Liver (tissue), 3 donors: ENCODE measurements around the gene THY1.

Experiments
- GABPA ChIP-seq, 2 donors: IDR thresholded peaks in 1 of 2; conservative IDR thresholded peaks in 1 of 2; 2 replicates each; pipeline ENCODE4 v1.6.1; 2016; ENCODE audit warnings: antibody characterized with exemption in 2 of 2, mild to moderate bottlenecking in 1 of 2, moderate library complexity in 1 of 2
- HNF4G ChIP-seq: IDR thresholded peaks from 2 replicates; pipeline ENCODE4 v1.6.1; 2016; ENCODE audit warnings: antibody characterized with exemption
- JUND ChIP-seq, 2 donors: IDR thresholded peaks; 2 replicates each; pipeline ENCODE4 v1.6.1; 2016; ENCODE audit warnings: antibody characterized with exemption in 2 of 2
- NR2F2 ChIP-seq: IDR thresholded peaks from 2 replicates; pipeline ENCODE4 v1.6.1; 2016; ENCODE audit warnings: antibody characterized with exemption
- RAD21 ChIP-seq, 2 donors: IDR thresholded peaks; 2 replicates each; pipeline ENCODE4 v1.6.1; 2016; ENCODE audit warnings: antibody characterized with exemption in 2 of 2, mild to moderate bottlenecking in 2 of 2
- SP1 ChIP-seq: IDR thresholded peaks from 2 replicates; pipeline ENCODE4 v1.6.1; 2018; ENCODE audit warnings: antibody characterized with exemption, mild to moderate bottlenecking
- TF ChIP-seq, protein P1 (sequence below): fragments of 150-350 bp; IDR thresholded peaks from 2 replicates; pipeline ENCODE4 v1.5.1; 2017; ENCODE audit warnings: improper control_type of control experiment, low read depth, low read length; ENCODE audit not compliant: missing input control
- TF ChIP-seq, protein P2 (sequence below): IDR thresholded peaks from 2 replicates; pipeline ENCODE4 v1.6.1; 2016; ENCODE audit warnings: antibody characterized with exemption
- TF ChIP-seq, protein P3 (sequence below): IDR thresholded peaks from 2 replicates; pipeline ENCODE4 v1.6.1; 2016; ENCODE audit warnings: antibody characterized with exemption, mild to moderate bottlenecking
- TF ChIP-seq, protein P4 (sequence below): IDR thresholded peaks from 2 replicates; pipeline ENCODE4 v1.6.1; 2016; ENCODE audit warnings: antibody characterized with exemption
- donor health status: healthy.
- donor health status: healthy.

DNA sequence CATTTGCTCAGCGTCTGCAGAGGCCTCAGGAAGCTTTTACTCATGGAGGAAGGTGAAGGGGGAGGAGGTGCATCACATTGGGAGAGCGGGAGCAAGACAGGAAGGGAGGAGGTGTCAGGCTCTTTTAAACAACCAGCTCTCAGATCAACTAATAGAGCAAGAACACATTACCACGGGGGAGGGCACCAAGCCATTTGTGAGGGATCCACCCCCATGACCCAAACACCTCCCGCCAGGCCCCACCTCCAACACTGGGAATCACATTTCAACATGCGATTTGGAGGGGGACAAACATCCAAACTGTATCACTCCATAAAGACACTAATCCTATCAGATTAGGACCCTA is 18.9 kb upstream of the THY1 start:
- TF ChIP-seq, protein P1, sequence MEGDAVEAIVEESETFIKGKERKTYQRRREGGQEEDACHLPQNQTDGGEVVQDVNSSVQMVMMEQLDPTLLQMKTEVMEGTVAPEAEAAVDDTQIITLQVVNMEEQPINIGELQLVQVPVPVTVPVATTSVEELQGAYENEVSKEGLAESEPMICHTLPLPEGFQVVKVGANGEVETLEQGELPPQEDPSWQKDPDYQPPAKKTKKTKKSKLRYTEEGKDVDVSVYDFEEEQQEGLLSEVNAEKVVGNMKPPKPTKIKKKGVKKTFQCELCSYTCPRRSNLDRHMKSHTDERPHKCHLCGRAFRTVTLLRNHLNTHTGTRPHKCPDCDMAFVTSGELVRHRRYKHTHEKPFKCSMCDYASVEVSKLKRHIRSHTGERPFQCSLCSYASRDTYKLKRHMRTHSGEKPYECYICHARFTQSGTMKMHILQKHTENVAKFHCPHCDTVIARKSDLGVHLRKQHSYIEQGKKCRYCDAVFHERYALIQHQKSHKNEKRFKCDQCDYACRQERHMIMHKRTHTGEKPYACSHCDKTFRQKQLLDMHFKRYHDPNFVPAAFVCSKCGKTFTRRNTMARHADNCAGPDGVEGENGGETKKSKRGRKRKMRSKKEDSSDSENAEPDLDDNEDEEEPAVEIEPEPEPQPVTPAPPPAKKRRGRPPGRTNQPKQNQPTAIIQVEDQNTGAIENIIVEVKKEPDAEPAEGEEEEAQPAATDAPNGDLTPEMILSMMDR = no peak
- TF ChIP-seq JUND (IDR thresholded peaks at IDR 0.05) (no peak), NR2F2 (no peak), GABPA (IDR thresholded peaks at IDR 0.05 in 1 of 2, conservative IDR thresholded peaks at IDR 0.05 in 1 of 2) (no peak), RAD21 (IDR thresholded peaks at IDR 0.05) (no peak), SP1 (no peak), HNF4G (no peak)
- TF ChIP-seq, protein P2, sequence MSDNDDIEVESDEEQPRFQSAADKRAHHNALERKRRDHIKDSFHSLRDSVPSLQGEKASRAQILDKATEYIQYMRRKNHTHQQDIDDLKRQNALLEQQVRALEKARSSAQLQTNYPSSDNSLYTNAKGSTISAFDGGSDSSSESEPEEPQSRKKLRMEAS = no peak
- TF ChIP-seq, protein P3, sequence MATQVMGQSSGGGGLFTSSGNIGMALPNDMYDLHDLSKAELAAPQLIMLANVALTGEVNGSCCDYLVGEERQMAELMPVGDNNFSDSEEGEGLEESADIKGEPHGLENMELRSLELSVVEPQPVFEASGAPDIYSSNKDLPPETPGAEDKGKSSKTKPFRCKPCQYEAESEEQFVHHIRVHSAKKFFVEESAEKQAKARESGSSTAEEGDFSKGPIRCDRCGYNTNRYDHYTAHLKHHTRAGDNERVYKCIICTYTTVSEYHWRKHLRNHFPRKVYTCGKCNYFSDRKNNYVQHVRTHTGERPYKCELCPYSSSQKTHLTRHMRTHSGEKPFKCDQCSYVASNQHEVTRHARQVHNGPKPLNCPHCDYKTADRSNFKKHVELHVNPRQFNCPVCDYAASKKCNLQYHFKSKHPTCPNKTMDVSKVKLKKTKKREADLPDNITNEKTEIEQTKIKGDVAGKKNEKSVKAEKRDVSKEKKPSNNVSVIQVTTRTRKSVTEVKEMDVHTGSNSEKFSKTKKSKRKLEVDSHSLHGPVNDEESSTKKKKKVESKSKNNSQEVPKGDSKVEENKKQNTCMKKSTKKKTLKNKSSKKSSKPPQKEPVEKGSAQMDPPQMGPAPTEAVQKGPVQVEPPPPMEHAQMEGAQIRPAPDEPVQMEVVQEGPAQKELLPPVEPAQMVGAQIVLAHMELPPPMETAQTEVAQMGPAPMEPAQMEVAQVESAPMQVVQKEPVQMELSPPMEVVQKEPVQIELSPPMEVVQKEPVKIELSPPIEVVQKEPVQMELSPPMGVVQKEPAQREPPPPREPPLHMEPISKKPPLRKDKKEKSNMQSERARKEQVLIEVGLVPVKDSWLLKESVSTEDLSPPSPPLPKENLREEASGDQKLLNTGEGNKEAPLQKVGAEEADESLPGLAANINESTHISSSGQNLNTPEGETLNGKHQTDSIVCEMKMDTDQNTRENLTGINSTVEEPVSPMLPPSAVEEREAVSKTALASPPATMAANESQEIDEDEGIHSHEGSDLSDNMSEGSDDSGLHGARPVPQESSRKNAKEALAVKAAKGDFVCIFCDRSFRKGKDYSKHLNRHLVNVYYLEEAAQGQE = no peak
- TF ChIP-seq, protein P4, sequence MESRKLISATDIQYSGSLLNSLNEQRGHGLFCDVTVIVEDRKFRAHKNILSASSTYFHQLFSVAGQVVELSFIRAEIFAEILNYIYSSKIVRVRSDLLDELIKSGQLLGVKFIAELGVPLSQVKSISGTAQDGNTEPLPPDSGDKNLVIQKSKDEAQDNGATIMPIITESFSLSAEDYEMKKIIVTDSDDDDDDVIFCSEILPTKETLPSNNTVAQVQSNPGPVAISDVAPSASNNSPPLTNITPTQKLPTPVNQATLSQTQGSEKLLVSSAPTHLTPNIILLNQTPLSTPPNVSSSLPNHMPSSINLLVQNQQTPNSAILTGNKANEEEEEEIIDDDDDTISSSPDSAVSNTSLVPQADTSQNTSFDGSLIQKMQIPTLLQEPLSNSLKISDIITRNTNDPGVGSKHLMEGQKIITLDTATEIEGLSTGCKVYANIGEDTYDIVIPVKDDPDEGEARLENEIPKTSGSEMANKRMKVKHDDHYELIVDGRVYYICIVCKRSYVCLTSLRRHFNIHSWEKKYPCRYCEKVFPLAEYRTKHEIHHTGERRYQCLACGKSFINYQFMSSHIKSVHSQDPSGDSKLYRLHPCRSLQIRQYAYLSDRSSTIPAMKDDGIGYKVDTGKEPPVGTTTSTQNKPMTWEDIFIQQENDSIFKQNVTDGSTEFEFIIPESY = no peak
